Ramos (cell line): ENCODE results near the gene RAB44.

Experiments
- in situ Hi-C: fragments of 300-500 bp; cut with MboI; formaldehyde crosslinking; loops from one replicate; pipeline ENCODE4 v1.14.3; 2022; ENCODE audit warnings: low sequenced_read_pairs; ENCODE audit not compliant: unreplicated experiment

RAB44 gene

GRCh38 chr6:36745283-36745682 lies 47.7 kb downstream of the RAB44 start:
- in situ Hi-C loops, result no loop called here

DNA sequence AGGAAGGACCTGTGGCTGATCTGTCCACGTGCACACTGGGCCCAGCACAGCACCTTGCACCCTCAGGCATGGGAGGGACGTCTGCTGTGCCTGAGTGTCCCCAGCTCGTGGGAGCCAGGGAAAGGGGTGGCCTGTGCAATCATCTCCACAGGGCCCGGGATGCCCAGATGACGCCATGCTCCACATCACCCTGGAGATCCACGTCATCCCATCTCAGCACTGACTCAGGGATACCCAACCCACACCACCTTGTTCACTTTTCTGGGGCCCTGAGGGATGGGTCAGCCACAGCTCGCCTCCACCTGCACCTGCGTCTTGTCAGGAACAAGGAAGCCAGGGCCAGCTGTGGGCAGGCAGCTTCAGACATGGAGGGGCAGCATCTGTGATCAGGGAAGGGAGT lies 48.2 kb downstream of the RAB44 start:
- in situ Hi-C loops, result no loop called here

- in situ Hi-C loops, result no loop called here
Measured at GRCh38 chr6:36746251-36746650, 48.6 kb downstream of the RAB44 start.

DNA sequence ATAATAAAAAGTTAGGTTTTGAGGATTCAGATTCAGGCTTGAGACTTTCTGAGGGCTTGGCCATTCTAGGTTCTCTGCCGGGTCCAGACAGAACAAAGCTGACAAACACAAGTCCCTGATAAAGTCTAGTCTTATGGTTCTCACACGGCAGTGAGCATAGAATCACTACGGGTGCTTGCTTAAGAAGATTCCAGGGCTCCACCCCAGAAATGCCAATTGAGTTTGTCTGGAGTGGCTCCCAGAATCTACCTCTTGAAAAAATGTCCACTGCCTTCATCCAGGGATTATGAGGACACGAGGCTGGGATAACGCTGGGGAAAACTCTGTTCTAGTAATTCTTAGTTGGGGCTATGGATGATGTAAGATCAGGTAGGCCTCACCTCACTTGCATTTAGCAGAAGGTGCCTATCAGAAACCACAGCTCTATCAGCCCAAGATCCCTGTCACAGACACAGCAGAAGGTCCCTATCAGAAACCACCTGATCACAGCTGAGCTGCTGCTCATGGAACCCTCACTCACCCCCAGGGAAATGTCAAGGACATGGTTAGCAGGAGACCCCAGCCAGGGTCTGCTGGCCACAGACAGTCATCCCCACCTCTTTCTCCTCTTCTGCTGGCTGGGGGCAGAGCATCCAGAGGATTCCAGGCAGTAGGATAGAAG lies 52.3 kb downstream of the RAB44 start:
- in situ Hi-C loops, result loop anchor here (5.0 kb wide), 1 partner anchor 128 kb away; no protein-coding TSS in a partner anchor

DNA sequence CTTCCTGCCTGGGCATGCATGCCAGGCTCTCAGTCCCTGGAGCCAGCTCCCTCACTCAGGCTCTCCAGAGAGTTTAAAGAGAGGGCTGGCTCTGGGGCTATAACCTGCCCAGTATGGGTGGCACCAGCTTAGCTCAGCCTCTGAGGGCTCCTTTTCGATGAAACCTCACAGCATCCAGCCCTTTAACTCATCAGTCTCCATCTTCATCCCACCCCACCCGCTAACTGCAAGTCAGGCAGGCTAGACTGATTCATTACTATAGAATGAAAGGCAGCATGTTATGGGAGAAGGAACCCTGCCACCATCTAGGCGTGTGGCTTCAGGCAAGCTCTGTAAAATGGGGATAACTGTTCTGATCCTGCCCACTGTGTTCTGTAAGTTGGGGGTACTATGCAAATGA lies 53.5 kb downstream of the RAB44 start:
- in situ Hi-C loops, result loop anchor here (5.0 kb wide), 1 partner anchor 129 kb away; no protein-coding TSS in a partner anchor

DNA sequence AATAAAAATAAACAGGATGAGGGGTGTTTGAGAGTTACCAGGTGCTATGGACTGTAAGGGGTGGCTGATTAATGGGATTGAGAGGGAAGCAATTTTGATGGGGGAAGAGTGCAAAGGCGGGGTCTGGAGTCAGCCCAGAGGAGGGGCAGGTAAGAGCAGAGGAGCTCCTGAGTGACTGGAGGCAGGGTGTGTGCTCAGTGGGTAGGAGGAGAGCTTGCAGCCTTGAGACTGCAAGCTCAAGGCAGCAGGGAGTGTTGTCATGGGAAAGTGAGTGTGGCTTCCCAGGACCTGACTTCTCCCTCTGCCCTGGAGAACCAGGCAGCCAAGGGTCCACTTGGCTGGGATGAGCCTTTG lies 54.2 kb downstream of the RAB44 start:
- in situ Hi-C loops, result loop anchor here (5.0 kb wide), 1 partner anchor 130 kb away; no protein-coding TSS in a partner anchor

DNA sequence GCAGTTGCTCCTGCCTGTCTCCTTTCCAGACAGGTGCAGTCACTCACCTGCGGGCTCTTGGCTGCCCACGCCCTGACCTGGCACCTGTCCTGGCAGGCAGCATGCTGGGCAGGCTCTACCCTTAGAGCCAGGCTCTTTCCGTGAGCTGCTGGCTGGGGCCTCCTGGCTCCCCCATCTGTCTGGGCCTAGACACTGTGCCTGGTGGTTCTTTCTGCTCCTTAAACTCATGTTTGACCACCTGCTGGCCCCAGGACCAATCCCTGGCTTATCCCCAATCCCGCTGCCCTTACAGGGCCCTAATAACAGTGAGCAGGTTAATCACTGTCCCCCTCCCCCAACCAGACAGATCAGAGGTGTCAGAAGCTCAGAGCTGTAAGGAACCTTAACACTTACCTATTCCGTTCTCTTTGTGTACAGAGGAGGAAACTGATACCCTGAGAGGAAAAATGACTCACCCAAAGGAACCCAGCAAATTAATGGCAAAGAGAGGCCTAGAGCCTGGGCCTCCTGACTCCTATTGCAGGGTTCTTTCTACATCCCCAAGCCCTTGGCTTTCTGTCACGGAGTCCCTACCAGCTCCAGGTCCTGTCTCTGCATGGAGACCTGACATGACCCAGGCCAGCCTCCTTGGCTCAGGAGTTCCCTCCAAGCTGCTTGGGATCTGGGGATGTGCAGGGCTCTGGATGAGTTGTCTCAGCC lies 54.7 kb downstream of the RAB44 start:
- in situ Hi-C loops, result loop anchor here (5.0 kb wide), 1 partner anchor 130 kb away; no protein-coding TSS in a partner anchor

- in situ Hi-C loops, result loop anchor here (5.0 kb wide), 1 partner anchor 131 kb away; no protein-coding TSS in a partner anchor
Measured at GRCh38 chr6:36752886-36753506, 55.4 kb downstream of the RAB44 start.

DNA sequence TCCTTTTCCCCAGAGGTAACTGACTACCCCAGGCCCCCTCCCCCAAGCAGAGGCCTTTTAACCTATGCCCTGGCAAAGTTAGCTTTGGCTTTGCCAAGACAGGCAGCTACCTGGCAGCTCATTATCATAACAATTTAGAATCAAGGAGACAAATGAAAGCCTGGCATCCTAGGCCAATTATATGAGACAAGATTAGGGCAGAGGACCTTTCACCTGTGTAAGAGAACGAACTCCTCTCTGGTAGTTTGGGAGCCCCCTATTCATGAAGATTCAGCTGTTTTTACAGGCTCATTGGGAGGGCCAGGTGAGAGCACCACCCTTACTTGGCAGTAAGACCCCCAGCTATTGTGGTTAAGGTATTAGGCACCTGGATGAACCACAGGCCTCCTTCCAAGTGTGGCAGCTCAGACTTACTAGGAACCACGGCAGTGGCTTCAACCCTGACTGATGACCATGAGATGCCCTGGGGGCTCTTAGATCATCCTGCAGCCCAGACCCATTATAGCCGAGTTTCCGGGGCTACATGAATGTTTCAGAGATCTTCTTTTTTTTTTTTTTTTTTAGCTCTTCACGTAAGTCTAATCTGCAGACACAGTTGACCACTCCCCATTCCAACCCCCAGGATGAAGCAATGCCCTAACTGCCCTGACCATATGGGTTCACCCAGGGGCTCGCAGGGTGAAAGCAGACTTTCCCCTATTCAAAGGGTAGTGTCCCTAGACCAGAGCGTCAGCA lies 56.2 kb downstream of the RAB44 start:
- in situ Hi-C loops, result loop anchor here (5.0 kb wide), 1 partner anchor 132 kb away; no protein-coding TSS in a partner anchor

DNA sequence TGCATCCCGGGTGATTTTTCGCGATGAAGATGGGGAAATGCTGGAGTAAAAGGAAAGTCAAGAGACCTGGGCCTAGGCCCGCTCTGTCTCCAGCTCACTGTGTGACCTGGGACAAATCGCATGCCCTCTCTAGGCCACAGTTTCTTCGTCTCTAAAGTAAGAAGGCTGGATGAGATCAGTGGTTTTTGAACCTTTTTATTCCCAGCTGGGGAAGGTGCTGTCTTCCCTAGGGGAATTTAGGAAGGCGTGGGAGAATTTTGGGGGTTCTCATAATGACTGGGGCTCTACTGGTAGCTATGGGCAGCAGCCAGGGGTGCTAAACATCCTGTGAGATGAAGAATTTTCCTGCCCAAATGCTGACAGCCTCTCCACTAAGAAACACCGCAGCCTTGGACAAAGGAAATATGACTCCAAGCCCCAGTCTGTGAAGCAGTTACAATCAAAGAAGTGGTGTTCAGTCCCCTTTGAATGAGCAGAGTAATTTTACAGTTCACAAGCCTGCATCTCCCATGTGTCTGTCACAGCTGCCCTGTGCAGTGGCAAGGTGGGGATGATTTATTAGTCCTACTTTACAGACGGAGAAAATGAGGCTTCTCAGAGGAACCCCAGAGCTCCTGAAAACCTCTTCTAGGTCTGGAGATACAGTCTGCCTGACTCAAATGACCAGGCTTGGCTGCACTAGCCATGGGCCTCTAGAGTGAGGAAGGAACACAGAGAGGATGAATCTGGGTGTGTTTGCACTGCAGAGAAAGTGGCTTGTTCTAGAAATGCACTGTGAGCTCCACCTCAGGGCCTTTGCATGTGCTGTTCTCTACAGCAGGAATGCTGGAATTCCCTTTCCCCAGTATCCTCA lies 57.2 kb downstream of the RAB44 start:
- in situ Hi-C loops, result loop anchor here (5.0 kb wide), 2 partner anchors 73 to 133 kb away; no protein-coding TSS in a partner anchor

- in situ Hi-C loops, result loop anchor here (5.0 kb wide), 1 partner anchor 73 kb away; no protein-coding TSS in a partner anchor
Measured at GRCh38 chr6:36755435-36756348, 58.1 kb downstream of the RAB44 start.

GRCh38 chr6:36756786-36757185 lies 59.2 kb downstream of the RAB44 start:
- in situ Hi-C loops, result loop anchor here (5.0 kb wide), 1 partner anchor 74 kb away; no protein-coding TSS in a partner anchor

GRCh38 chr6:36757206-36757605 lies 59.6 kb downstream of the RAB44 start:
- in situ Hi-C loops, result loop anchor here (5.0 kb wide), 1 partner anchor 75 kb away; no protein-coding TSS in a partner anchor

- in situ Hi-C loops, result loop anchor here (5.0 kb wide), 1 partner anchor 76 kb away; no protein-coding TSS in a partner anchor
Measured at GRCh38 chr6:36757943-36758508, 60.4 kb downstream of the RAB44 start.

GRCh38 chr6:36758516-36759147 lies 61.0 kb downstream of the RAB44 start:
- in situ Hi-C loops, result loop anchor here (5.0 kb wide), 1 partner anchor 76 kb away; no protein-coding TSS in a partner anchor

GRCh38 chr6:36759148-36759759 lies 61.6 kb downstream of the RAB44 start:
- in situ Hi-C loops, result loop anchor here (5.0 kb wide), 1 partner anchor 77 kb away; no protein-coding TSS in a partner anchor
